AG10803 (cell line): ENCODE results near the gene PSAP.
"Not testable (repeated sequence)": the region's sequence is repeated elsewhere in the genome, so short reads cannot be mapped to it uniquely, and the experiment has no call there.

Source experiments
- DNase-seq: peaks from one replicate; pipeline ENCODE4 v3.0.0; 2010; ENCODE audit warnings: low read depth
- H3K4me3 ChIP-seq: 2 replicates; pipeline ENCODE4 v1.5.1; 2011; ENCODE audit warnings: mild to moderate bottlenecking, low read length, control low read depth
- CTCF ChIP-seq: conservative IDR thresholded peaks from 2 replicates; pipeline ENCODE4 v1.5.1; 2011; ENCODE audit warnings: mild to moderate bottlenecking, low read length, control low read depth, inconsistent platforms

Gene PSAP

DNA sequence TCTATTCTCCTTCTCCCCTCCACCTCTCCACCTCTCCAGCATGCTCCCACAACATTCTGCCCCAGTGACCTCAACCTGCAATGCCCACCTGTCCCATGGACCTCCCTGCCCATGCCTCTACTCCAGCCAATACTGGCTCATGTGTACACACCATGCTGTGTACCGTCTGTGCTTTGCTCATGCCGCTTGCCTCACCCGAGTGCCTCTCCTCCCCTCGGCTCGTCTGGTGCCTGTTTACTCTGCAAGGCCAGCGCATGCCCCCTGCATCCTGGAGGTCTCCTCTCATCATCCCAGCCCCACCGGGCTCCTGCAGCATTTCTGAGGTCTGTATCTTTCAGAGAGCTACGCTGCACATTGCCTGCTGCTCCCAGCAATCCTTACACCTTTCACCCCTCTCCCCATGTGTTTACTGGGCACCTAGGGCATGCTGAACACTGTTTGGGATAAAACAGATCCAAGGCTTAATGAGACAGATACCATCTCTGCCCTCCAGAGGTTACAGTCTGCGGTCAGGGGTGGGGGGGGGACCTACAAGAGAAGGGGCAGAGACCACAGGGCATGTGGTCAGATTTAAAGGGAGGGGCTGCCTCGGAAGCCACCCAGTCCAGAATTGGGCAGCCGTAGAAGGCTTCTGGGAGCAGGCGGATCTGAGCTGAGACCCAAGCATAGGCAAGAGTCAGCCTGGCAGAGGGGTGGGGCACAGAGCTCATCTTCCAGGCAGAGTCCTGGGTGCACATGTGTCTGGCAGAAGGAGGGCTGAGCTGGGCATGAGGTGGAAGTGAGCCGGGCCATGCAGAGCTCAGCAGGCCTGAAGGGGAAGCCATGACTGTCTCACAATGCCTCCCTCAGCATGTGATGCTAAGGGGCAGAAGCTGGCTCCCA is 29.6 kb upstream of the PSAP start:
- no peak for DNase-seq
- TF ChIP-seq CTCF, result no peak
- H3K4me3 ChIP-seq, result no peak overlapping the region

DNA sequence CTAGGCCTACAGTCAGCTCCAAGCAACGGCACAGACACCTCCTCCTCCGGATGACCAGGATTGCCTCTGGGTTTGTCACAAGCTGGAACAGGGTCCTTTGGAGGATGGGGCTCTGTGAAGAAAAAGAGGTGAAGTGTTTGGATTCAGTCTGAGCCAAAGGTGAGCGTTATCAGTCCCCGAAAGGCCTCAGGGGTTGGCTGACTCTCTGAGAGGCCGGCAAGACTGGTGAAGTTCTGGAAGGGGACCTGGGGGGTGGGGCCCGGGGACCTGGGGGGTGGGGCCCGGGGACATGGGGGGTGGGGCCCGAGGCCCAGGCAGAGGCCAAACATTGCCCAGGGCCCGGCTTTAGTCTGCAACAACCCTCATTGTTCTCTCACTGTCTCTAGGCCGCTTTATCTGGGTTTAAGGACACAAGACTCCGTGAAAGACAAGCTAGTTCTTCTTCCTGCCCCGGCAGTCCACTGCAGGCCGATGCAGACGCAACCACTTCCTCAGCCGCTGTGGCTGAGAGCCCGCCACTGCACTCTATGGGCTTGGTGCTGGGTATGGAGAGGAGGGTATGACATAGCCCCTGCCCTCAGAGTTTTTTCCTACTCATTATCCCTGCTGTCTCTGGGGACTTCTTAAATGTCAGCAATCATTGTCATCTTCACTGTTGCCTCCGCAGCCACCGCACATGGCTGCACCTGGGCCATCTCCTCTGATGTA is 27.4 kb upstream of the PSAP start:
- H3K4me3 ChIP-seq, result no peak overlapping the region
- TF ChIP-seq CTCF, result no peak
- DNase-seq, result no peak

DNA sequence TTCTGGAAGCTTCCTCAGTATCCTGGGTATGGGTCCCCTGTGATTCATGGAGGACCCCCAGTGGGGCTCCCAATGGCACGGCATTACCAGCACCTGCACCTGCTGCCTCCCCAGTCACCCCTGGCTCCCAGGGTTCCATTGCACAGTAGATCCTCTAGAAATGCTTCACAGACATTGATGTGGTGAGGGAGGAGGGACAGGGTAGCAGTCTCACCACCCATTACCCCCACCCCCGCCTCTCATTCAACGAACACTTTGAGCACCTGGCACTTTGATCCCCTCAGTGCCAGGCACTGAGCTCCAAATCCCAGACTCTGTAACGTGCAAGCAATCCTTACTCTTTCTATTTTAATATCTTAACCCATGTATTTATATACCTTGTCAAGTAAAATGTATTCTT is 26.8 kb upstream of the PSAP start:
- H3K4me3 ChIP-seq, result no peak overlapping the region
- no peak for DNase-seq
- no peak for TF ChIP-seq CTCF

DNA sequence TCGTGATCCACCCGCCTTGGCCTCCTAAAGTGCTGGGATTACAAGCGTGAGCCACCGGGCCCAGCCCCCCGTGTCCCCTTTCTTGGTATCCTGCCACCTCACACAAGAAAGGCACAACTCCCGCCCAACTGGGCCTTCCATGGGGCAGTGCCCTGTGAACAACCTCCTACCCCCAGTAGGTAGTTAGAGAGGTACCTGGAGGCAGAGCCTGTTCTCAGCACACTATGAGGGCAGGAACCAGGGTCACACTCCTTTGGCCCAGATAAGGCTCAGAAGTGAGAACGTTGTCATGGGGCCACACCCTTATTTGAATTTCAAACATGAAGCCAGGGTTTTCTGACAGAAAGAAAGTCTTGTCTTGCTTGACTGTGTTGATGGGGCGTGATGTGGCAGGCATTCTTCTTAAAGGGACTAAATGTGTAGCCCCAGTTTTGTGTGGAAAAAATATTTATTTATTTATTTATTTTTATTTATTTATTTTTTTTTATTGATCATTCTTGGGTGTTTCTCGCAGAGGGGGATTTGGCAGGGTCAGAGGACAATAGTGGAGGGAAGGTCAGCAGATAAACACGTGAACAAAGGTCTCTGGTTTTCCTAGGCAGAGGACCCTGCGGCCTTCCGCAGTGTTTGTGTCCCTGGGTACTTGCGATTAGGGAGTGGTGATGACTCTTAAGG is 23.8 kb upstream of the PSAP start:
- not testable (repeated sequence) for H3K4me3 ChIP-seq, DNase-seq

GRCh38 chr10:71873582-71874211 is 22.6 kb upstream of the PSAP start:
- no peak overlapping the region for H3K4me3 ChIP-seq
- TF ChIP-seq CTCF, result no peak
- no peak for DNase-seq

DNA sequence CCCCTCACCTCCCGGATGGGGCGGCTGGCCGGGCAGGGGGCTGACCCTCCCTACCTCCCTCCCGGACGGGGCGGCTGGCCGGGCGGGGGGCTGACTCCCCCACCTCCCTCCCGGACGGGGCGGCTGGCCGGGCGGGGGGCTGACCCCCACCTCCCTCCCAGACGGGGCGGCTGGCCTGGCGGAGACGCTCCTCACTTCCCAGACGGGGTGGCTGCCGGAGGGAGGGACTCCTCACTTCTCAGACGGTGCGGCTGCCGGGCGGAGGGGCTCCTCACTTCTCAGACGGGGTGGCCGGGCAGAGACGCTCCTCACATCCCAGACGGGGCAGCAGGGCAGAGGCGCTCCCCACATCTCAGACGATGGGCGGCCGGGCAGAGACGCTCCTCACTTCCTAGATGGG is 18.6 kb upstream of the PSAP start:
- DNase-seq, H3K4me3 ChIP-seq: not testable (repeated sequence)

- TF ChIP-seq CTCF, result no peak
- H3K4me3 ChIP-seq, result no peak overlapping the region
- peak; percentile 83 for DNase-seq
Measured at GRCh38 chr10:71868192-71868697, 17.2 kb upstream of the PSAP start.
